ENCODE results near the gene ZAR1.

The ZAR1 gene

DNA sequence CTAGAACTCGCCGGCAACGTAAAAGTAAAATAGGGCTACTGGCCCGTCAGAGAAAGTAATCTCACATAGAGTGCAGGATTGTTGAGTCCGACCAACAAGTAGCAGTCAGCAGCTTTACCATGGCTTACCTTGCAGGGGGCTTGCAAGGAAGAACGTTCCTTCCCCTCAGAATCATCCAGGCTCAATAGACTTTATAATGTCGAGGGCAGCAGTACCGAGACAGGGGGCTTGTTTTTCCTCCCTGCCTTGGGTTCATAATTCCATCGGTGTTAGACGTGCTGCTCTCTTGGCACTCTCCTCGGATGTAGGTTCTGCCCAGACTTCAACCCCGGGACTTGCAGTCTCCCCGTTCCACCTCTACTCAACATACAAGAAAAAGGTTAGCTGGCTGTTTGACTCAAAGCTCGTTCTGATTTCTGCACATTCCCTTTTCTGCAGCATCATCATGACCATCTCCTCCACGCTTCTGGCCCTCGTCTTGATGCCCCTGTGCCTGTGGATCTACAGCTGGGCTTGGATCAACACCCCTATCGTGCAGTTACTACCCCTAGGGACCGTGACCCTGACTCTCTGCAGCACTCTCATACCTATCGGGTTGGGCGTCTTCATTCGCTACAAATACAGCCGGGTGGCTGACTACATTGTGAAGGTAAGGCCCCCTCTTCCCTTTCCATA is 5.4 kb upstream of the ZAR1 start:
- intact Hi-C loops (cut with DNase I) = no loop called here
- DNase-seq = no peak

DNA sequence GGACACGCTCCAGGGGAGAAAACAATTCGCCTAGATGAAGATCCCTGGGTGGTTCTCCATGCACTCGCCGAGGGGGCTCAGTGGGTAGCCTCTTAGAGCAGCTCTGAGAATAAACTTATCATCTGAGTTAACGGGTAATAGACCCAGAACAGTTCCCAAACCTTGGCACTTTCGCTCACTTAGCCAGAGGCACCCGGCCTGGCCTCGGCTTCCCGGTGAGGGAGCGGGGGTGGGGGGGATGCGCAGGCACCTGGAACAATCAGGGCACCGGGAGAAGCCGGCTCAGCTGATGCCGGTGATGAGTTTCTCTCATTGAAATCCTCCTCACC is 405 bp upstream of the ZAR1 start:
- DNase-seq = no peak
- intact Hi-C loops (cut with DNase I) = no loop called here

GRCh38 chr4:48490680-48491513 is 845 bp downstream of the ZAR1 start:
- DNase-seq = peak in 1 of 10 donors; percentile 83
- intact Hi-C loops (cut with DNase I) = no loop called here

GRCh38 chr4:48491514-48492176 is 1.6 kb downstream of the ZAR1 start:
- intact Hi-C loops (cut with DNase I) = no loop called here
- DNase-seq = peak in 1 of 10 donors; percentile 69

GRCh38 chr4:48493452-48494100 is 3.5 kb downstream of the ZAR1 start:
- no peak for DNase-seq
- intact Hi-C loops (cut with DNase I) = no loop called here

DNA sequence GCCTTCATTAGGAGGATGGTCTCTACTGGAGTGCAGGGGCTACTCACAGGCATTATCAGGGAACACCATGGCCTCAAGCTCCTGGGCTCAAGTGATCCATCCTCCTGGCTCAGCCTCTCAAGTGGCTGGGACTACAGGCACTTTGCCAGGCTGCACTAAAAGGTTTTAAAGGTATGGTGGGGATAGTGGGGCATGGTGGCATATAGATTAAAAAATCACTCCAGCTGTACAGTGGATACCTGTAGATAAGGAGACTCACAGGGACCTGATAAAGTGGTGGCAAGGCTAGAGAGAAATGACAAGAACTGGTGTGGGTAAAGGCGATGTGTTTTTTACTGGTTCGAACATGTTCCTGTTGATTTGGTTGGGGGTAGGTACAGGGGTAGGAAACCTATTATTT is 5.9 kb downstream of the ZAR1 start:
- intact Hi-C loops (cut with DNase I) = no loop called here
- no peak for DNase-seq

GRCh38 chr4:48498895-48499294 is 8.8 kb downstream of the ZAR1 start:
- DNase-seq = no peak
- intact Hi-C loops (cut with DNase I) = no loop called here

DNA sequence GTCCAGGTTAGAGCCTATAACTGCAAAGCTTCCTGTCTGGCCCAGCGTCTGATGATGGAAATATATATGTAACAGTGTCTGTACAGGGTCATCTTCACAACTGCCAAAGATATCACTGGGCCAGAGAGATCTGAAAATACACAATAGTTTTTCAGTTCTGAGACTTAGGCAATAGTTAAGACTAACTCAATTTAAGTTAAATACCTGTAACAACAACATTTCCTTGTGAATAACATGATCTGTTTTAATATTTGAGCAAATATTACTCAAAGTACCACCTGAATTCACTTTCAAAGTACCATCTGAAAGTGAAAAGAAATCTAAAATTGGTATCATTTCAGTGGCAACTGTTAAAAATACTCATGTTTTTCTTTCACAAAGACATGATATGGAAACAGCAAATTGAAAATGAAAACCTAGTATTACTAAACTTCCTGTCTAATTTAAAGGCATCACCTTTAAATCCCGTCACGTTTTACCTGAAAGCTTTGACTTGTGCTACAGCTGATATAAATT is 9.6 kb downstream of the ZAR1 start:
- DNase-seq = no peak
- intact Hi-C loops (cut with DNase I) = no loop called here

GRCh38 chr4:48503233-48504025 is 13.4 kb downstream of the ZAR1 start:
- no peak for DNase-seq
- intact Hi-C loops (cut with DNase I) = no loop called here

- no peak for DNase-seq
- intact Hi-C loops (cut with DNase I) = no loop called here
Measured at GRCh38 chr4:48504026-48504330, 13.9 kb downstream of the ZAR1 start.

DNA sequence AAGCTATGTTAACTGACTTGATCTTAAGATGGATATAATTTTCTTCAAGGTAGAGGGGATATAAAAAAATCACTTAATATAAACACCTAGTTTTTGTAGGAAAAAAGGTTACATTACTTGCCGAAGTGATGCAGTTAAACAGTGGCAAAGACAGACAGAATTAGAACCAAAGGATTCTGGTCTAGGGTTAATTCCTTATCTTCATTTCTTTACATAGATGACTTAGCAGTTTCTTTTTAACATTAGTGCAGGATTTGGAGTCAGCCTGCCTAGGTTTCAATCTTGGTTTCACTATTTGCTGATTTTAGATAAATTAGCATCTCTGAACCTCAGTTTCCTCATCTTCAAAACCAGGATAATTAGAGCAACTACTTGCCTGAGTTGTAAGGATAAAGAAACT is 14.3 kb downstream of the ZAR1 start:
- intact Hi-C loops (cut with DNase I) = no loop called here
- no peak for DNase-seq

DNA sequence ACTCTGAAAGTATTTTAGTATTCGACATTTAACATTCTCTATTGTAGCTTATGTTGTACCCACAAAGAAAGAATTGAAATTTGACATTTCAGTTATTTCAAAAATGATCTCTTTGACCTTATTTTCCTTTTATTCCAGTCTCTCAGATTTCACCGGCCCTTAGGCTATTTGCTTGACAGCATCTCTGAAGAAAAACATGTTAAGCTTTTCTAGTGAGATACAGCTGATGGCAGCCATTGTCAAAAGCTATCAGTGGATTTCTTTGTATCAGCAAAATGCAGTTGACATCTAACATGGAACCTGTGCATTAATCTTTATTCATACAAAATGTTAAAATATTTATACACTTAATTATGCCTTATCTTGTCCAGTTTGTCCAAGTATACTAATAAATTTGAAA is 16.7 kb downstream of the ZAR1 start:
- intact Hi-C loops (cut with DNase I) = no loop called here
- no peak for DNase-seq

- DNase-seq = no peak
- intact Hi-C loops (cut with DNase I) = no loop called here
Measured at GRCh38 chr4:48509543-48509942, 19.5 kb downstream of the ZAR1 start.

DNA sequence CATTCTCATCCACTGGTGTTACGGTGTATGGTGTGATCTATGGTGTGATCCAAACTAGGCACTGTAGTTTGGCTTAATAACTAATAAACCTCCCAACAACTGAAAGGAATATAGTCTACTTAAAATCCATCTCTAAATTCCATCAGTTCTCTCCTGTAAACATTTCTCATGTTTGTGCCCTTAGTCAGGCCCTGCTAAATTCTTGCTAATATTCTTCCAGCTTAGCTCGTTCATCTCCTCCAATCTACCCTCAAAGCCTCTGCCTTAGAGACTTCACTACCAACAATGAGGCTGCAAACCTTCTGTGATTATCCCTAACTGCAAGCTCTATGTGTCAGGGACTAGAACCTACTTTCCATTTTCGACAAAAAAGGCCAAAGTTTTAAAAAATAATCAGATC is 28.1 kb downstream of the ZAR1 start:
- intact Hi-C loops (cut with DNase I) = no loop called here
- no peak for DNase-seq

- intact Hi-C loops (cut with DNase I) = no loop called here
- no peak for DNase-seq
Measured at GRCh38 chr4:48526406-48526805, 36.4 kb downstream of the ZAR1 start.

DNA sequence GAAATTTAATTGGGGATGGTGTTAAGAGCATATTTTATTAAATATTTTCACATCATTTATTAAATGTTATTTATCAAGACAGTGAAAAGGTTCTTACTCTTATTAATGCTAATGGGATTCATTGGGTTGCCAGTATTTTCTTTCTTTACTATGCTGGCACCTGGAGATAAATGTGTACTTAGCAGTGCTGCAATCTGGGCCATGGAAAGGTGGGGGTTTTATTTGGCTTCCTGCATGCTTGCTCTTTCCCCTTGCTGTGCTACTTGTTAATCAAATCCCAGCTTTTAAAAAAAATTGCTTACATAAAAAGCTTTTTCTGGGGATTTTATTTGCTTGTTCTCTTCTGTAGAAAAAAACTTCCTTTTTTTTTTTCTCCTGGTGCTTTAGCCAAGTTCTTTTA is 48.3 kb downstream of the ZAR1 start:
- no peak for DNase-seq
- intact Hi-C loops (cut with DNase I) = no loop called here

DNA sequence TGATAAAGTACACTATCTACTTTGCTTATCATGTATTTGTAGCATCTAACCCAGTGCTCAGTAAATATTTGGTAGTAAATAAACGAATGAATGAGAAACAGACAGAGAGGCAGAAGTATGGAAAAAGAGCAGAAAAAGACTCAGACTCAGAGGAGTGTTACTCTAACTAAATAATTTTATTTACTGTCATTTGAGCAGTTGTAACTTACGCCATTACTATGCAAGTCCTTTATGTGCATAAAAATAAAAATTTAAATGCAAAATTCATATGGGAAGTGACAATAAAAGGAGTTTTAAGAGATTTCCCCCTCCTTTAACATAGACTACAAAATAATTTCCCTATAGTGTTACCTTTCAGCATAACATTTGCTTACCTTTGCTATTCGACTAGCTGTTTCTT is 49.5 kb downstream of the ZAR1 start:
- DNase-seq = no peak
- intact Hi-C loops (cut with DNase I) = no loop called here

- intact Hi-C loops (cut with DNase I) = no loop called here
- DNase-seq = no peak
Measured at GRCh38 chr4:48542888-48543287, 52.8 kb downstream of the ZAR1 start.

DNA sequence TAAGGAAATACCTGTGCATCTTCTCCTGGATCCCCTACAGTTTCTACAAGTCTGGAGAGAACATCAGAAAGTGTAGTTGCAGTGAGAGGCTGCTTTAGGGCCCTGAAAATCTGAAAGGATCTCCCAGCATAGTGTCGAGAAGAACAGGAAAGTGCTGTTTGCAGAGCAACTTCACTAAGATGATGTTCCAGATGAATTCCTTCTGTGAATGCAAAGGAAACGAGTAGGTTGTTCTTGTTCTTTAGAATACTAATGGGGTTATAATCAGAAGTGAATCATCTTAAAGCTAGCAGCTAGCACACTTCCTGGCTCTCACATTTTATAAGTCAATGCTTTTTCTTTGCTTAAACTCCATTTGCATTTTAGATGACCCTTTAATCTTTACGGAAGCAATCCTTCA is 53.7 kb downstream of the ZAR1 start:
- intact Hi-C loops (cut with DNase I) = no loop called here
- DNase-seq = no peak

Data from posterior cingulate gyrus (tissue), 11 donors.